HFFc6 (cell line): ENCODE data around the gene INTS11. TPM values are rescaled to one million over a fixed set of nuclear protein-coding genes. Genes with fewer than 3 reads are reported as not detected.

Source experiments
- DNase-seq: peaks from one replicate; pipeline ENCODE4 v3.0.0-alpha.2; 2018
- H3K27ac Mint-ChIP-seq: 2 replicates; pipeline ENCODE4 v1.8.0; 2020; ENCODE audit warnings: mild to moderate bottlenecking, mixed read lengths
- H3K27me3 Mint-ChIP-seq: 2 replicates; pipeline ENCODE4 v1.8.0; 2021; ENCODE audit warnings: mild to moderate bottlenecking, moderate library complexity, mixed read lengths; ENCODE audit not compliant: insufficient read depth
- H3K36me3 Mint-ChIP-seq: 2 replicates; pipeline ENCODE4 v1.8.0; 2021; ENCODE audit warnings: low read depth, mixed read lengths
- H3K4me1 Mint-ChIP-seq: 2 replicates; pipeline ENCODE4 v1.8.0; 2020; ENCODE audit warnings: low read depth, mixed read lengths
- H3K4me3 Mint-ChIP-seq: 2 replicates; pipeline ENCODE4 v1.8.0; 2020; ENCODE audit warnings: mild to moderate bottlenecking, moderate library complexity, mixed read lengths
- H3K9me3 Mint-ChIP-seq: 2 replicates; pipeline ENCODE4 v1.8.0; 2020; ENCODE audit warnings: mild to moderate bottlenecking, mixed read lengths
- CTCF ChIP-seq: fragments of 200-600 bp; sonication (generic); IDR thresholded peaks from 2 replicates; pipeline ENCODE4 v1.5.0; 2021; ENCODE audit warnings: antibody characterized with exemption, mild to moderate bottlenecking
- total RNA-seq, 6 experiments: library from RNA; stranded (reverse); fragmentation: NEBNext Ultra II Directional; extraction: Animal tissue kit (Norgen Biotek cat#: 25700); gene quantifications; 2 replicates in 1 of 6; 3 replicates in 5 of 6; pipeline ENCODE4 v1.2.3, GENCODE V29; 2021

INTS11 gene
- total RNA-seq, 6 experiments from 2014 or later = 65.6 to 78.3 (median 69.8) TPM

- H3K27ac Mint-ChIP-seq = no peak overlapping the region
- no peaks in the 10 kb centered on the region for H3K9me3 Mint-ChIP-seq
- H3K27me3 Mint-ChIP-seq = peaks cover 3% of the 10 kb centered on the region
- H3K4me3 Mint-ChIP-seq = no peak overlapping the region
- no peak for TF ChIP-seq CTCF
- peaks cover 11% of the 10 kb centered on the region for H3K36me3 Mint-ChIP-seq
- peaks cover 6% of the 10 kb centered on the region for H3K4me1 Mint-ChIP-seq
- DNase-seq = no peak
These were observed 15.7 kb upstream of the INTS11 start for GRCh38 chr1:1340185-1340584.

- peaks cover 11% of the 10 kb centered on the region for H3K36me3 Mint-ChIP-seq
- no peaks in the 10 kb centered on the region for H3K4me1 Mint-ChIP-seq
- no peak overlapping the region for H3K4me3 Mint-ChIP-seq
- TF ChIP-seq CTCF = no peak
- no peak for DNase-seq
- H3K27ac Mint-ChIP-seq = no peak overlapping the region
- no peaks in the 10 kb centered on the region for H3K9me3 Mint-ChIP-seq
- peaks cover 5% of the 10 kb centered on the region for H3K27me3 Mint-ChIP-seq
These were observed 13.8 kb upstream of the INTS11 start for GRCh38 chr1:1338278-1338677.

- Mint-ChIP-seq H3K27ac (no peak overlapping the region), H3K36me3 (peaks cover 11% of the 10 kb centered on the region)
These were observed 13.3 kb upstream of the INTS11 start for GRCh38 chr1:1337793-1338147.

GRCh38 chr1:1336931-1337792, 12.7 kb upstream of the INTS11 start:
- H3K36me3 Mint-ChIP-seq = peaks cover 11% of the 10 kb centered on the region
- no peaks in the 10 kb centered on the region for H3K9me3 Mint-ChIP-seq
- peaks cover 6% of the 10 kb centered on the region for H3K27me3 Mint-ChIP-seq

More at GRCh38 chr1:1337793-1338147, 13.3 kb upstream of the INTS11 start:
- no peak for TF ChIP-seq CTCF
- no peak overlapping the region for H3K4me3 Mint-ChIP-seq
- H3K27me3 Mint-ChIP-seq = peaks cover 5% of the 10 kb centered on the region
- no peaks in the 10 kb centered on the region for H3K4me1 Mint-ChIP-seq
- H3K9me3 Mint-ChIP-seq = no peaks in the 10 kb centered on the region
- DNase-seq = no peak

GRCh38 chr1:1336446-1336845, 12.0 kb upstream of the INTS11 start:
- Mint-ChIP-seq H3K4me1 (no peaks in the 10 kb centered on the region), H3K4me3 (no peak overlapping the region), H3K27me3 (peaks cover 12% of the 10 kb centered on the region), H3K9me3 (no peaks in the 10 kb centered on the region), H3K27ac (no peak overlapping the region), H3K36me3 (peaks cover 11% of the 10 kb centered on the region)
- no peak for TF ChIP-seq CTCF
- DNase-seq = no peak

More at GRCh38 chr1:1336931-1337792, 12.7 kb upstream of the INTS11 start:
- DNase-seq = no peak
- Mint-ChIP-seq H3K4me1 (no peaks in the 10 kb centered on the region), H3K4me3 (no peak overlapping the region), H3K27ac (no peak overlapping the region)
- TF ChIP-seq CTCF = no peak
